Measurements from ENCODE around the gene NEK11. TPM values are rescaled to one million over a fixed set of nuclear protein-coding genes. Genes with fewer than 3 reads are reported as not detected.
A peak's percentile ranks its signal among the peaks of the same experiment; 100 is the strongest.

NEK11 gene
- total RNA-seq, 2 experiments from 2014 or later, result 3.1 to 3.8 TPM

DNA sequence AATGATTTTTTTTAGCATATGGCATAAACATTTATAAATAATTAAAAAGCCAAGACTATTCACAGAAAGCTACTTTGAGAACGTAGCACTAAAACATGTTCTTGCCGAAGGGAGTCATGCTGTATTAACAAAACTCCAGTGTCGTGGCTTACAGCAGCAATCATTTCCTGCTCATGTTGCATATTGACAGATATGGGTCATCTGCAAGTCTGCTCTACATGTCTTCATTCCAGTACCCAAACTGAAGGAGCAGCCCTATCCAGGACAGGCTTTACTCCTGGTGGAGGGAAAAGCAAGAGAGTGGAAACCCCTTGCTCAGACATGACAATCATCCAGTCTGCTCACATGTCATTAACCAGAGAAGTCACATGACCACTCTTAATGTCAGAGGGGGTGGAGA lies 87.6 kb downstream of the NEK11 start:
- Mint-ChIP-seq H3K4me3 (no peak overlapping the region), H3K27ac (no peak overlapping the region), H3K36me3 (no peaks in the 10 kb centered on the region), H3K27me3 (peaks cover 7% of the 10 kb centered on the region), H3K4me1 (no peaks in the 10 kb centered on the region), H3K9me3 (peaks cover 10% of the 10 kb centered on the region)
- POLR2A ChIA-PET, result no interaction called here
- ATAC-seq (ENCODE audit: low read depth), result no peak
- no peak for DNase-seq

DNA sequence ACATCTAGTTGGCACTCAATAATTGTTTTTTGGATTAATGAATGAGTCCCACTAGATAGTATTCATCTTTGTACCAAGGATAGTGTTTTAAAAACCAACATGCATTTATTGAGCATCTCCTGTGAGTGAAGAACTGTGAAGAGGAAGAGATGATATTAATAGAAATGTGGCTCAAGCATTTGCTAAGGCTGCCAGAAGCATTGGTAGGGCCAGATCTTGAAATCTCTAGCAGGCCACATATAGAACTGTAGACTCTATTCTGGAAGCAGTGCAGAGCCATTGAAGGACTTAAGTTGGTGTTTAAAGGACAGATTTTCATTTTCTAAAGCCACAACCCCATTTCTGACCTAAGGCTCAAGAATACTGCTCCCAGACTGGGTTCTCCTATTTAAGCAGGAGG lies 99.0 kb downstream of the NEK11 start:
- Mint-ChIP-seq H3K4me1 (no peaks in the 10 kb centered on the region), H3K9me3 (peaks cover 6% of the 10 kb centered on the region), H3K27me3 (no peaks in the 10 kb centered on the region), H3K27ac (no peak overlapping the region), H3K4me3 (no peak overlapping the region), H3K36me3 (peaks cover 4% of the 10 kb centered on the region)
- ATAC-seq (ENCODE audit: low read depth), result no peak
- no peak for DNase-seq
- POLR2A ChIA-PET, result no interaction called here

DNA sequence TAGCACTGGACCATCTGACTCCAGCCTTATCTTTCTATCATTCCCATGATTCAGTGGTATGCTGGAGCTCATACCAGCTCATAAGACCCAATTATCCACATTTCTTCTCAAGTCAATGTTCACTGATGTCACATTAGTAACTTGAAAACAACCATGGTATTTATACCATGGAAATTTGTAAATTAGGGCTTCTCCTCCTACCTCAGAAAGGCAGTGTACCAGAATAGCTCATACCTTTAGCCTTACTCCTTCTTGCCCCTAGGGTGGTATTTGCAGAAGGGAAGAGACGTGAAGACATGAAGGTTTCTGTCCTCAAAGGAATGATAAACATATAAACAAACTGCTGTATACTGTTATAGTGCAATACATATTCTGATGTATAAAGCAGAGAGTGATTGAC lies 114.2 kb downstream of the NEK11 start:
- H3K27me3 Mint-ChIP-seq, result no peaks in the 10 kb centered on the region
- POLR2A ChIA-PET, result no interaction called here
- no peaks in the 10 kb centered on the region for H3K4me1 Mint-ChIP-seq
- ATAC-seq (ENCODE audit: low read depth) (no peak), DNase-seq (no peak)
- H3K36me3 Mint-ChIP-seq, result peaks cover 2% of the 10 kb centered on the region
- H3K27ac Mint-ChIP-seq, result no peak overlapping the region
- no peak overlapping the region for H3K4me3 Mint-ChIP-seq
- peaks cover 2% of the 10 kb centered on the region for H3K9me3 Mint-ChIP-seq

DNA sequence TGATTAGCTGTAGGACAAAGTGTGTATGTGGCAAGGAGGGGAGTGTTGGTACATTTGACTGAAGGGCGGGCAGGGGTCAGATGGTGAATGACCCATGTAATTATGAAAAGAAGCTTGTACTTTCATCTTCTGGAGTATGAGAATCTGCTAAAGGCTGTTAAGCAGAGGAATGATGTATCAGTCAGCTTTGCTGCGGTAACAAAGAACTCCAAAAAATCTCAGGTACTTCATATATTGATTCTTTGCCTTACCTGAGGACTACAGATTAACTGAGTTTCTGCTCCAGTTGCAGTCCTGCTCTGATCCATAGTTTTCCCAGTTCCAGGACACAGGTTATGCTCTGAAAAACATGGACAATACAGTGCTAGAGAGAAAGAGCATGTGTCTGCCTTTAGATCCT lies 115.1 kb downstream of the NEK11 start:
- DNase-seq, result no peak
- H3K4me3 Mint-ChIP-seq, result no peak overlapping the region

DNA sequence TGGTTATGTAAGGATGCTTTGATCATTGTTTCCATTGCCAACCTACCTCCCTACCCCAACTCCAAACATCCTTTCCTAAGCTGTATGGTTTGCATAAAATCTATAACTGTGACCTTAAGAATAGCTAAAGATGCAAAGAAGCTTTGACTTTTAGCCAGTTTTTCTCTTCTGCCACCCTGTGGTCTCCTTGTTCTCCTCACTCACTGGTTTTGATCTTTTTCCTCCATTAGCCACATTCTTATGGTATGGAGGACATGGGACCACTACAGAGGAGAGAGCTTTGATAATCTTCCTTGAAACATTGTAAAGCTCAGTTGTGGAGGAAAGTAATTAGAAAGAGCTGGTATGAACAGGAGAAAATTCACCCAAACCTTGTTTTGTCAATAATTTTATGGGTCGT lies 115.9 kb downstream of the NEK11 start:
- DNase-seq (no peak), ATAC-seq (ENCODE audit: low read depth) (no peak)
- Mint-ChIP-seq H3K27me3 (no peaks in the 10 kb centered on the region), H3K9me3 (peaks cover 2% of the 10 kb centered on the region), H3K4me3 (no peak overlapping the region), H3K4me1 (no peaks in the 10 kb centered on the region), H3K27ac (no peak overlapping the region), H3K36me3 (peaks cover 2% of the 10 kb centered on the region)
- POLR2A ChIA-PET, result no interaction called here

More for the DNA sequence above, 115.1 kb downstream of the NEK11 start:
- ATAC-seq (ENCODE audit: low read depth), result no peak
- Mint-ChIP-seq H3K36me3 (peaks cover 2% of the 10 kb centered on the region), H3K9me3 (peaks cover 2% of the 10 kb centered on the region), H3K4me1 (no peaks in the 10 kb centered on the region), H3K27me3 (no peaks in the 10 kb centered on the region), H3K27ac (no peak overlapping the region)
- POLR2A ChIA-PET, result no interaction called here

DNA sequence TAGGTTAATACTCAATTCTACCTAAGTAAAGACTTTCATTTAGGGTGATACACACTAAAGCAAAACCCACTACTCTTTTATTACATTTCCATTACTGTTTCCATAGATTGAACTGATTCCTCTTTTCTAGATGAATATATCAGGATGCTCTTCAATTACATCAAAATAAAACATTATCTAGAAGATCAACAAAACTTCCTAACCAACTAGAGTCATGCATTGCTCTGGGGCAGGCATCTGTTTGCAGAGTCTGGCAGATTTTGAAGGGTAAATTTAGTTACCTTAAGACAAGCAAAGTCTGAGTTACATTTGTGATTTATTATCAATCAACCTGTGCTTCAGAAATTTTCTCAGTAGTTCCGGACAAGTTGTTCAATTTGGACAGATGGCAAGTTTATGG lies 117.1 kb downstream of the NEK11 start:
- H3K27ac Mint-ChIP-seq, result no peak overlapping the region
- DNase-seq (no peak), ATAC-seq (ENCODE audit: low read depth) (no peak)
- no peaks in the 10 kb centered on the region for H3K4me1 Mint-ChIP-seq
- H3K9me3 Mint-ChIP-seq, result peaks cover 2% of the 10 kb centered on the region
- H3K27me3 Mint-ChIP-seq, result no peaks in the 10 kb centered on the region
- POLR2A ChIA-PET, result no interaction called here
- H3K36me3 Mint-ChIP-seq, result peaks cover 2% of the 10 kb centered on the region
- H3K4me3 Mint-ChIP-seq, result no peak overlapping the region

DNA sequence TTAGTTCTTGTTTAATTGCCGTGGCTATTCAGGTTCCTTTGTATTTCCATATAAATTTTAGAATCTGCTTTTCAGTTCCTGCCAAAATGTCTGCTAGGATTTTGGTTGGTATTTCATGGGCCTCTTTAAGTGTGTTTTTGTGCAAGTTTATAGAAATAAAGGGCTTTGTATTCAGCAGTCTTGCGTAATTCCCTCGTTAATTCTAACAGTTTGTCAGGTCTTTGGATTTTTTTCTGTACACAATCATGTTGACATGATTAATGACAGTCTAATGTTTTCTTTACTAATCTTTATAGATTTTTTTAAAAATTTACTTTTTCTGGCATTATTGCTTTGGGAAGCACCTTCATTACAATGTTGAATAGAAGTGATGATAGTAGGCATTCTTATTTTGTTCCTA lies 120.9 kb downstream of the NEK11 start:
- Mint-ChIP-seq H3K9me3 (peaks cover 1% of the 10 kb centered on the region), H3K36me3 (no peaks in the 10 kb centered on the region), H3K27ac (no peak overlapping the region), H3K4me3 (no peak overlapping the region), H3K27me3 (no peaks in the 10 kb centered on the region), H3K4me1 (no peaks in the 10 kb centered on the region)
- POLR2A ChIA-PET, result no interaction called here
- DNase-seq (no peak), ATAC-seq (ENCODE audit: low read depth) (no peak)

DNA sequence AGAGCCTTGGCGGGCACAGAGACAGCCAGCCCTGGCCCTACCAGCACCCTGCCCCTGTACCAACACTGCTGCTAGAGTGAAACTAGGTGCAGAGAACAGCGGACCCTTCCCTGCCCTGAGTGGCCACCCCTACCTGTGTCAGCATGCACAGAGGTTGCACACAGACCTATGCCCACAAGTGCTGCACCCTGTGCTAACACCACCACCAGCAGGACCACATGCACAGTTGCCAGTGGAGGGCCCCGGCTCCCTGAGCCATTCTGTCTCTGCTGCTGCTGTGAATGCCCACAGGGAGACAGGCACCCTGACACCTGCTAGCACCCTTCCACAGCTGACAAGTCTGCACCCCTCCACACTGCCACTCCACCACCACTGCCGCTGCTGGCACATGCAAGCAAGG lies 131.8 kb downstream of the NEK11 start:
- ATAC-seq (ENCODE audit: low read depth) (no peak), DNase-seq (no peak)
- Mint-ChIP-seq H3K27ac (no peak overlapping the region), H3K36me3 (no peaks in the 10 kb centered on the region), H3K27me3 (no peaks in the 10 kb centered on the region), H3K4me3 (no peak overlapping the region), H3K4me1 (peaks cover 1% of the 10 kb centered on the region), H3K9me3 (no peaks in the 10 kb centered on the region)
- POLR2A ChIA-PET, result no interaction called here

DNA sequence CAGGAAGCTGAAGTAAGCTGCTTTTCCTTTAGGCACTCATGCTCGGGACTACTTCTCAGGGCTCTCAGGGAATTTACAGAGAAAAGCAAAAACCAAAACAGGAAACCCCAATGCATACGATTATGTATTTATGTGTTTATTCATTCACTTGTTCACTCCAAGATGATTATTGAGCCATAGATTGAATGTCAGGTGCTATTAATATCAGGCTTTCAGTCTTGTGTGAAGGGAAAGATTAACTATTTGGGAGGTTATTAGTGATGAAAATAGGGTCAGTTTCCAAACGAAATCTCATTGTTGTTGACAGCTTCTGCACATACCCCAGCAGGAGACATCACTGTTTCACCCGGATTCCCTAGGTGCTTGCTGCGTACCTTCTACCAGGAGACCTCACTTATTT lies 135.8 kb downstream of the NEK11 start:
- ATAC-seq (ENCODE audit: low read depth) (no peak), DNase-seq (no peak)
- Mint-ChIP-seq H3K4me1 (no peaks in the 10 kb centered on the region), H3K36me3 (no peaks in the 10 kb centered on the region), H3K27ac (no peak overlapping the region), H3K27me3 (no peaks in the 10 kb centered on the region), H3K9me3 (no peaks in the 10 kb centered on the region), H3K4me3 (no peak overlapping the region)
- POLR2A ChIA-PET, result no interaction called here

DNA sequence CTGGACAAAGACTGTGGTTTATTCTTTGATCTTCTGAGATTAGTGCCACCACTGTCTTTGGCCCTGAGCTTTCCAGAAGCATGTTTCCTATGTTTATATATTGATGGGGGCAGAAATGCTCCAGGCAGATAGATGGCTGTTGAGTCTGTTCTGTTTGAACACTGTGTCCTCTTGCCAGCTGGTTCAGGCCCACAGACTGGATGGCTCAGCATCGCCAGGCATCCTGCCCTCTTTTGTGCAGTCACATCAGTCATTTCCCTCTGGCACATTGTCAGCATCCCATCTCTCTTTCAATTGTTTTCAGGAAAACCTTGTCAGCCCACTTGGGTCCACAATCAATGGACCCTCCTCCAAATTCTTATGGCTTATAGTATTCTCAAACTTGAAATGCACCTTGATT lies 141.2 kb downstream of the NEK11 start:
- no peak for ATAC-seq (ENCODE audit: low read depth)
- Mint-ChIP-seq H3K4me1 (peaks cover 19% of the 10 kb centered on the region), H3K27ac (no peak overlapping the region), H3K27me3 (no peaks in the 10 kb centered on the region), H3K4me3 (no peak overlapping the region), H3K9me3 (no peaks in the 10 kb centered on the region), H3K36me3 (peaks cover 4% of the 10 kb centered on the region)
- no peak for DNase-seq
- POLR2A ChIA-PET, result no interaction called here

DNA sequence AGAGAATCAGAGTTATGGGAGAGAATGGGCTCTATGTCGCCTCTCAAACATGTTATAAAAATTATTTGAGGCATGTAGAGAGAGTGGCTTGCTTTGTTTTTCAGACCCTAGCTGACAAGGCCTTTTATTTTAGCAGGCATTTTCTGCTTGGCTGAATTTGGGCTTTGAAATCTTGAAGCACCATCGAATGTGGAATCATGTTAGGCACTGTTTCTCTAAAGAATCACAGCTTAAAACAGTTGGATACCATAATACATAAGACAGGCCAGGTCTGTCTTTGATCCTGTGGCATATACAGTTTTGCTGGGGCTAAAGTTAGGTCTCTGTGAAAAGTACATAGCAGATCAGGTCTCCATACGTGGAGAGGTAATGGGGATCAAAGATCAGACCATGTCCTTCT lies 142.7 kb downstream of the NEK11 start:
- H3K27me3 Mint-ChIP-seq, result no peaks in the 10 kb centered on the region
- no peak overlapping the region for H3K4me3 Mint-ChIP-seq
- H3K36me3 Mint-ChIP-seq, result peaks cover 4% of the 10 kb centered on the region
- ATAC-seq (ENCODE audit: low read depth) (no peak), DNase-seq (no peak)
- H3K9me3 Mint-ChIP-seq, result no peaks in the 10 kb centered on the region
- no peak overlapping the region for H3K27ac Mint-ChIP-seq
- H3K4me1 Mint-ChIP-seq, result peaks cover 26% of the 10 kb centered on the region
- POLR2A ChIA-PET, result no interaction called here

DNA sequence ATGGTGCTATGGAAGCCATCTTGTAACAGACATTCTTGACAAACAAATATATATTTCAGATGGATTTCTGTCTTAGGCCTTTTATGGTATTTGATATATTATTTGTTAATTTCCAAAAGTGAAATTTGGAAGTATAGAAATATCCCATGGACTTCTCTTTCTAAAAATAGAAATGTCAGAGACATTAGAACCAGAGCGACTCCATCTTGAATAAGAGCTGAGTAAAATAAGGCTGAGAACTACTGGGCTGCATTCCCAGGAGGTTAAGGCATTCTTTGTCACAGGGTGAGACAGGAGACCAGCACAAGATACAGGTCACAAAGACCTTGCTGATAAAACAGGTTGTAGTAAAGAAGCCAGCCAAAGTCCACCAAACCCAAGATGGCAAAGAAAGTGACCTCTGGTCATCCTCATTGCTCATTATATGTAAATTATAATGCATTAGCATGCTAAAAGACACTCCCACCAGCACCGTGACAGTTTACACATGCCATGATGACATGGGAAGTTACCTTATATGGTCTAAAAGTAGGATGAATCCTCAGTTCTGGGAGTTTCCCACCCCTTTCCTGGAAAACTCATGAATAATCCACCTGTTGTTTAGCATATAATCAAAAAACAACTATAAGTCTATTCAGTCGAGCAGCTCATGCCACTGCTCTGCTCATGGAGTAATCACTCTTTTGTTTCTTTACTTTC lies 146.0 kb downstream of the NEK11 start:
- Mint-ChIP-seq H3K4me3 (peak overlapping the region; percentile 18), H3K36me3 (peaks cover 6% of the 10 kb centered on the region), H3K9me3 (no peaks in the 10 kb centered on the region), H3K27ac (peak overlapping the region; percentile 74), H3K4me1 (peaks cover 36% of the 10 kb centered on the region), H3K27me3 (no peaks in the 10 kb centered on the region)
- no peak for ATAC-seq (ENCODE audit: low read depth)
- DNase-seq, result no peak
- POLR2A ChIA-PET, result interaction anchor here (0.9 kb wide), 1 partner anchor 146 kb away, joined by 3 read pairs; the partner anchor contains the start of genes ASTE1 and NEK11

DNA sequence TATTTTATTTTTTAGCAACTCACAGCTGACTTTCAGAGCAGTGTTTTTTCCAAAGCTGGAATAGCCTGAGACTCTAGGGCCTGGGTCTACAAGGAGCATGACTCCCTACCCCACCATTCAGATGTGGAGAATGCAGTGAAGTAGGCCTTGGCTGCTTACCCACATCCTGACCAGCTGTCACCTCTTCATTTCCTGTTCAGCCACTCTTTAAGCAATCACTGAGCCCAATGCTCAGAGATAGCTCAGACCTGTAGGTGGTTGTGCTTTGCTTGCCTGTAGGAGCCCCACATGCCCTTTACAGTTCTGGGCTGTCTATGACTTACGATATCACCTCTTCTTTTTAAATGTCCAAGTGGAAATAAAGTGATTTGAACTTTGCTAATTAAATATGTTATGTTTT lies 148.1 kb downstream of the NEK11 start:
- DNase-seq, result peak; percentile 31
- POLR2A ChIA-PET, result interaction anchor here (1.7 to 1.9 kb wide), 2 partner anchors 207 to 281 kb away, joined by 5 to 9 read pairs; partner anchors contain the start of genes ATP2C1 and NUDT16
- H3K9me3 Mint-ChIP-seq, result peaks cover 2% of the 10 kb centered on the region
- H3K4me3 Mint-ChIP-seq, result peak overlapping the region; percentile 61
- no peaks in the 10 kb centered on the region for H3K27me3 Mint-ChIP-seq
- H3K36me3 Mint-ChIP-seq, result peaks cover 6% of the 10 kb centered on the region
- peak; percentile 99 for ATAC-seq (ENCODE audit: low read depth)
- H3K4me1 Mint-ChIP-seq, result peaks cover 36% of the 10 kb centered on the region
- peak overlapping the region; percentile 85 for H3K27ac Mint-ChIP-seq

DNA sequence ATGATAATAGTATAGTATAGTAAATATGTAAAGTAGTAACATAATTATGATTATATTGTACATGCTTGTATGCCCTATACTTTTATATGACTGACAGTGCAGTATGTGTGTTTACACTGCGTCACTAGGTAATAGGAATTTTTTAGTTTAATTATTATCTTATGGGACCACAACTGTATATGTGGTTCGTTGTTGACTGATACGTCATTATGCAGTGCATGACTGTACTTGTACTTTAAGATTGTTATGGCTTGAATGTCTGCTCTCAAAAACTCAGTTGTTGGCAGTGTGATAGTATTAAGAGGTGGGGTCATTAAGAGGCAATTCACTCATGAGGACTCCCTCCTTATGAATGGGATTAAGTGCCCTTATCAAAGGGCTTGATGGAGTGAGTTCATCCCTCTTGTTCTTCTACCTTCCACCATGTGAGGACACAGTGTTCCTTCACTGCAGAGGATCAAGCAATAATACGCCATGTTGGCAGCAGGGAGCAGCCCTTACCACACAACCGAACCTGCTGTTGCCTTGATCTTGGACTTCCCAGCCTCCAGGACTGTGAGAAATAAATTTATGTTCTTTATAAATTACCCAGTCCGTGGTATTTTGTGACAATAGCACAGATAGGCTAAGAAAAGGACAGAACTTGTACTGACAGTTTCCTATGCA lies 152.2 kb downstream of the NEK11 start:
- Mint-ChIP-seq H3K9me3 (peaks cover 5% of the 10 kb centered on the region), H3K36me3 (peaks cover 6% of the 10 kb centered on the region), H3K27me3 (no peaks in the 10 kb centered on the region), H3K4me1 (peaks cover 9% of the 10 kb centered on the region), H3K4me3 (no peak overlapping the region), H3K27ac (no peak overlapping the region)
- DNase-seq, result no peak
- POLR2A ChIA-PET, result no interaction called here
- ATAC-seq (ENCODE audit: low read depth), result no peak
